Activated CD8-positive, alpha-beta memory T cell treated with anti-CD3 and anti-CD28 coated beads, Interleukin-2, amount 50 U/mL, for 1 hour (primary cell): Measurements from ENCODE around the gene SCAMP1.

ENCODE experiments used
- DNase-seq: peaks from one replicate; pipeline ENCODE4 v3.0.0-alpha.2; 2020; ENCODE audit errors: extremely low read depth

The SCAMP1 gene

DNA sequence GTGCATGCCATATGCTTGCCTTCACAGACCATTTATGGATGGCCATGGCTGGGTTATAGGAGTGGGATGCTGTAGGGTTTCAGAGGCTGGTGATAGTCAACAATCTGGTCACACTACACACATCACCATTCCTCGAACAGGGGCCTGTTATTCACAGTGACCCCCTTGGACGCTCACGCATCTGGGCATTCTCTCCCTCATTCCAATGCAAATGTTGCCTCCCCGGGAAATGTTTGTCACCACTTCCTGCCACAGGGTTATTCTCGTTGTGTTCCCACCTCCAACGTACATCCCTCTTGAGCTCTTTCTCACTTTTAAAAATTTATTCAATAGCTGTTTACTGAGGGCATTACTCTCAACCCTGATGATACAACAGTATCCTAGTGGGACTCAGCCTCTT lies 135.4 kb downstream of the SCAMP1 start:
- DNase-seq, result no peak

DNA sequence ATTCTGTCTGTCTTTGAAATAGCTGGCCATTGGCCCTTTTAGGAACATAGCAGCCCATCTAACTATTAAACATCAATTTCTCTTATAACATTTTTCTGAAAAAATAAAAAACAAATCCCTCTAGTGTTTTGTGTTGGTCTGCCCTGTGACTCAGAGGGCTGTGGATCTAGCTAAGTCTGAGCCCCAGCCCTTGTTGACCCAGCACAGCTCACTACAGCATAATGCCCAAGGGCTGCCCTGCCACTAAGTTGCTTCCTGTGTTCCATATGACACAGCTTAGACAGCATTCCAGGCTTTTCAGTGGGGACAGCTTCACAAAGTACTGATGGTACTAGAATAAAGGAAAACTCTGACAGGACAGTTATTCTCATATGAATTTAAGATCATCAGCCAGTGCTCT lies 136.0 kb downstream of the SCAMP1 start:
- no peak for DNase-seq

DNA sequence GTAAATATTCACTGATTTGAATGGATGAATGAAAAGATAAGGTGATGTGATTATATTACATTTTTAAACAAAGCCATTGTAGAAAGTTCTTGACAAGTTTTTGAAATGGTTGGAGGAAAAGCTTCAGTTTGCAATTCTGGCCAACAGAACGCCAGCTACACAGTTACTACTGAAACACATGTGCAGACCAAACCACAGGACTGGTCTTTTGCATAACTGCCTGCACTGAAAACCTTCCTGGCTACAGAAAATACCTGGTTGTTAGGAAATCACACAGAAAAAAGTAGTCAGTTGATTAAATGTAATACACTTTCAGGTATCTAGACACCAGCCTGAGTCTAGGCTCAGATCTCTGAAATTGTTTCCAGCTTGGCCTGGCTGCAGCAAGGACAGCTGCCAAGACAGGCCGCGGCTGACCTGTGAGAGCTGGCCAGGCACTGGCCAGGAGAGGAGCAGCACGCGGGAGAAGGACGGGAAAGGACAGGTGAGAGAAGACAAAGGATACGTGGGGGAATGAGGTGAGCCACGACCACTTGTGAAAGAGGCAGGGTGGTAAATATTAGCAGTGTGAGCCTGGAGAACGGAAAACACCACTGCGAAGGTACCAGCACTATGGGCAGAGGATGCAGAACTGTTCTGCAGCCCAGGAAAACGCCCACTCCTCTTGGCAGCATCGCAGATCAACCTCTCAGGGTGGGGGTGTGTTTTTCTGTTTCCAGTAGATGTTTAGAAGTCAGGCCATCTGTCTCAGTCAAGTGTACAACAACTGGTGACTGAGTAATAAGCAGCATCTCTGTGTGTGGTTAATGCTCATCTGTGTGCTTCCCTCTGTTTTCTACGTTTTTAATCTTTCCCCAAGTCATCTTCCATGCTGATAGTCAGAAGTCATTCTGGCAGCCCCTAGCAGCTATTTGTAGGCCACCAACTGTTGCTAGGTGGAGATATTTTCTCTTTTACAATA lies 137.4 kb downstream of the SCAMP1 start:
- DNase-seq, result no peak

DNA sequence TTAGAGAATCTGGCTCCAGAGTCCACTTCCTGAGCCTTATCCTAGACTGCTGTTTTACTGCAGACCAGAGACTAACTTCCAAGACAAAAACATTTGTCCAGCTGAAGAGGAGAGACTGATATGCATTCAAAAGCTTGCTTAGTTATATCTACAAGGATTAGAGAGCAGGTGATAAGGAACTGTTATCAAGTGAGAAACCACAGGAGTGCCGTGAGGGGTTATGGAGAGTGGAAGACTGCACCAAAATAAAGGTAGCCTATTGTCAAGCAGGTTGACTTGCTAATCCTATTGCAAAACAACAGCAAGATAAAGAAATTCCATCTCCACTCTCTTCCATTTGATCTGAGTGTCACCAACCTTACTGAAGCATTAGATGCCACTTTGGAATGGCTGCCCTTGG lies 139.1 kb downstream of the SCAMP1 start:
- DNase-seq, result no peak

DNA sequence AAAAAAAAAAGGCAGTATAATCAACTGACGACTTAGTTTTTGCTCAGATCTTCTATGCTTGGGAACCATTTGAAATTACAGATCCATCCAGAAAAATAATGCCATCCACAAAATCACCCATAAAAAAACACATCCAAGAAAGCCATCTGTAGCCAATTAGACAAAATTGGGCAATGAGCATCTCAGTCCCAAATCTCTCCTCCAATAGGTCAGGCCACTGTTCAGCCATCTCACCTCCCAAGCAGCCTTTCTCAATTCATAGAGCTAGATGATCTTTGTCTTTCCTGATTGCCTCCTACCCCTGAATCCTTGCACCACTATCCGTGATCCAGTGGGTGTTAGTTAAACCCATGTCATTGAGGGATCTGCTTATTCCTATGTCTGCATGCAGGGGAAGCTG lies 139.6 kb downstream of the SCAMP1 start:
- DNase-seq, result no peak

DNA sequence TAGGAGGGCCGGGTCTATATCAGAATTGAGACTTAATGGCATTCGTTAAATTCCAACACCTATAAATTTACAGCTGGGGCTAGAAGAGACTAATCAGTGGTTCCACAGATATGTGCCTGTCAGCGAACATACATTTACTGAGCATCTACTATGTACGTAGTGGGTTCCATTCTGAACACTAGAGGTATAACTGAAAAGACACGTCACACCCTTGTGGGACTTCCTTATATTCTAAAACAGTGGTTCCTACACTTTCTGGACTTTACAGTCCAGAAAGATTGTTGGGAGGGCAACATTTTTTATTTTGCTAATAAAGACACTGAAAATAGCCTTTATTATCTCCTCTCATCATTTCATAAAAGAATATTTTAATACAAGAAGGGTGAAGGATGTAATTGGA lies 140.5 kb downstream of the SCAMP1 start:
- no peak for DNase-seq

DNA sequence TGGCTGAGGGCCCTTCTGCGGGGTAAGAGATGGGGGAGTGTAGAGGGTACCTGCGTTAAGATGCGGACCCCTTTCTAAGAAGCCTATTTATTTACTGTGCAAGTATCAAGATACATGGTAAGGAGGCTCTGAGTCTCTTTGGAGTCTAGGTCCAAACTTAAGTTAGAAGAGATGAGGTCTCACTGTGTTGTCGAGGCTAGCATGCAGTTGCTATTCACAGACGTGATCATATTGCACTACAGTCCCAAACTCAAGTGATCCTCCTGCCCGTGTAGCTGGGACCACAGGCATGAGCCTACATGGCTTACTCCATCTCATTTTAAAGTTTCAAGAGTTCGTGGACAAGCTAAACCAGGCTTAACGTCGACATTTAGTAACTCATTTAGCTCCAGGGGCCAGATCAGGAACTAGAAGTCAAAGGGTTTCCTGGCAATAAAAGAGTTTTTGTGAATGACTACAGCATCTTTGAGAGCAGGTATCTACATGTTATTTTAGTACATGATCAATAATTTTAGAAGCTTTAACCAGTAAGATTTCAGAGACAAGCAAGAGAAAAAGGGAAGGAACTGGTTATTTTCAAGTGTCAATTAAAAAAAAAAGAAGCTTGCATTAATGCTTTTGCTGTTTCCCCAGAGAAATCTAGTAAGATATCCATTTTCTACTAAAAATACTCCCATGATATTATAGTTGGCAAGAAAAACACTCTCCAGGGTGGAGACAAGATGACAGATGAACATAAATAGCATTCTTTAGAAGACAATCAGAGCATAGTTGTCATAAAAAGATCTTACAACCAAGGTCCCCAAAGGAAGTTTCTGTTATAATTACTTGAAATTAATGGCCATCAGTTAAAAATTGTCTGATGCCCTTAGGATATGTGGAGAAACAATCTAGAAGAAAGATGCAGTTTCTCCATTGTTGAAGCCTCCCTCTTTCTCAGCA lies 141.3 kb downstream of the SCAMP1 start:
- no peak for DNase-seq

DNA sequence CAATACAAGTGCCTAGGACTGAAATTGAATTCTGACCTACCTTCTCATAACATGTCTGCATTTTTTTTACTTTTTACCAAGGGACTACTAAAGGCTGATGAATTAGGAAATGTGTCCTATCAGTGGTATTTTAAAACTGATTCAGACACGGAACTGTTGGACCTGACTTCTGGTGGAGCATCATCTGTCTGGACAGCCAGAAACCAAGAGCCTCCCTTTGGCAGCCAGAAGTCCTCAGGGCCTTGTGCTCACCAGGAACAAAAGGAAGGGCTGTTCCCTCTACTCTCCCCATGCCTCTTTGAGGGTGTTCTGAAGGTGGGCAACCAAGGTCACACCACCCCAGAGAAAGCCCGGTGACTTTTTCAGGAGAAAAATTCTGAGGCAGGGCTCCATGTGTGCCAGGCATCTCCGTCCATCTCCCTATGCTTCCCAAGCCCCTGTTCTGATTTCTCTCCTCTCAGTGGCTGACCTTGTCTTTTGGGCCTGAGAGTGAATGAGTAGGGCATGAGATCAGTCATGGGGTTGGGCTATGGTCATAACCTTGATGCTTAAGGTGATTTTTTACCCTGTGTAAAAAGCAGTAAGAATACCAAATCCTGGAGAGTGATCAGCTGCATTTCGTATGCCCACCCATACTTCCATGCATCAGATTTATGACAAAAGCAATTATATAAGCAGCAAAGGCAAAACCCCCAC lies 143.7 kb downstream of the SCAMP1 start:
- DNase-seq, result no peak

DNA sequence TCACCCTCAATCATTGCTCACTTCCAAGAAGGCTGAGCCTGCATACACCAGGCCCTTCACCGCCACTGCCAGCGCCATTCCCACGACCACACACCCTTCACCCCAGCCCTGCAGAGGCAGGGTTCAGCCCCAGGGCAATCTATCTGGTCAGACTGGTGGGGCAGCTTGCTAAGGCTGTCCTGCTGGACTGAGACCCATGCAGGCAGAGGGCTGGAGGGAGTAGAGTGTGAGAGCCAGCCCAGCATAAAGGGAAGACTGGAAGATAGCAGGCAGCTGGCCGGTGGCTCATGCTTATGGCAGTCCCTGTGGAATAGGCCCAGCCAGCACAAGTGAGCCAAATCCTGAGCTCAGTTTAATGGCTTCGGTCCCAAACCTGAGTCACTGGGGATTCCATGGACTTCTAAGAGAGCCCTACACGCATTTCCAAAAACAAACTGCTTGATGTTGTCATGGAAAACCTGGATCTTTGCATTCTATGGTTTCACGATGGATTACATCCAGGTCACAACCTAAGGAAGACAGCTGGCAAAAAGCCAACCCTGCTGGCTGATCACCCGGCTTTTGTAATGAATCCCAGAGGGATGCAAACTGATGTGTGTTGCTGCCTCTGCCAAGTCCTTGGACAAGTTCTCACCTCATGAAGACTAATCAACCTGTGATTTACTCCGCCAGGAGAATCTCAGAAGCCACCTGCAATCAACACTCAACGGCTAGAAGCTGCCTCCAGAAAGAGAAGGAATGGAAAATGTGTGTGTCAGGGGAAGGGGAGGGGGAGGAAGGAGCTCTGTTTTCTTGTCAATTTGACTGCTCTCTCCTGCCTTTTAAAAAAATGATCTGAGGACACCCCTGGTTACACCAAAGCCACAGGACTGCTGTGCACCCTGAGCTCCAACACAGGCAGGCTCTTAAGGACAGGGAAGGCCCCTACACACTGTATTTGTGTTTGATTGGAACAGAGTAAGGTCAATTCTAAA lies 144.6 kb downstream of the SCAMP1 start:
- DNase-seq, result no peak

DNA sequence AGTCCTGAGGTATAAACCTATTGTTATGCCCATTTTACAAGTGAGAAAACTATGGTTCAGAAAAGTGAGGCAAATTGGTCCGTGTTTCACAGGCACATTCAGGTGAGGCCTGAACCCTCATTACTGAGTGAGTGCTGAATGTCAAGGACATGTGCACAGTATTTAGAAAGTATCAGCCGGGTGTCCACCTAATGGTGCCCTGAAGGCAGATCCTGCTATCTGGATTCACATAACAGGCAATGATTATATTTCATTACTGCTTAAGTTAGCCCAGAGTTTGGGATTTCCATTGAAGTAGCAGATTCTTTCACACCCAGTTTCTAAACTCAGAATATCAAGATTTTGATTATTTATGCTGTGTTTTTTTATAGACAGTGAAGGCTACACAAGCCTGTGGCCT lies 145.4 kb downstream of the SCAMP1 start:
- no peak for DNase-seq

DNA sequence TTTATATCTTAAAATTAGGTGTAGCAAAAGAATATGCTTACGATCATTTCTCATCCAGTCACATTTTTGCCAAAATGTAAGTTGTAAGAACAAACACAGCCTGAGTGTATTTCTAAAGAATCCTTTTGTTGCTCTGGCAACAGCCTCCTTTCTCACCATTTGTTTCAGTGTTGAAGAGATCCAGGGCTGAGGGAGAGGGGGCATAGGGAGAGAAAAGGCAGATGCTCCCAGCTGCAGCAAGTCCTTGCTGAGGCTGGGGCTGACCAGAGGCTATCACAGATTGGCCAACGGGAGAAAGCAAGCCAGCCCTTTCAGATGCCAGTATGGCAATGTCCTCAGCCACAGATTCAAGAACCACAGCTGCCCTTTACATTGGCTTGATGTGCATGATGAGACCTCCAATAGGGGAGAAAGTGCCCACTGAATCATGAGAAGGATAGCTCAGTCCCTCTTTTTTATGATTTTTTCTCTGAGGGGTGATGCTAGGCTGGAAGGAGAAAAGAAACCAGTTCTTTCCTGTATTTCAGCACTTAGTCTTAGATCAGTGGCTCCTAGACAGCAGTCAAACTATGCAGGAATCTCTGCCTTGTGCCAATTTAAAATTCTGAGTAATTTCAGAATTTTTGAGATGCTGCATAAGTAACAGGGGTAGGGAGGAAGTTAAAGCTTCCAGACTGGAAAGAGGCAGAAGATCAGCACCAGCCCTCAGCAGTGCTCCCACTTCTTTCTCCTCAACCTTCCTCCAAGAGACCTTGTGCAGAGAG lies 146.0 kb downstream of the SCAMP1 start:
- no peak for DNase-seq

DNA sequence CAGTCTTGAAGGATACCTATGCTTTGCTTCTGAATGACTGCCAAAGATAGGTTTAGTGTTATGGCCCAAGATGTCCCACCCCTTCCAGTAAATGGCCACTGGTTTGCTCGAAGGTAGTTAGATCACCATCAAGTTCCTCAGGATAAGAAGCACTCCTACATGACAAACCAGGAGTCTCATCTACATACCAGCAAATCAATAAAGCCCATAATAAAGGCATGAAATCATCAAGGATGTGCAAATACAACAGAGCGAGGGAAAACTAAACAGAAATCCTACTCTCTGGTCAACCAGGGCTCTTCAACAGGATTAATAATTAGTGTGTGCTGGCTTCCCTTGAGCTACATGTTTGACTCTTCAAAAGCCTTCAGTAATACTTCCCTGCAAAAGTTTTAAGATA lies 147.1 kb downstream of the SCAMP1 start:
- DNase-seq, result no peak

DNA sequence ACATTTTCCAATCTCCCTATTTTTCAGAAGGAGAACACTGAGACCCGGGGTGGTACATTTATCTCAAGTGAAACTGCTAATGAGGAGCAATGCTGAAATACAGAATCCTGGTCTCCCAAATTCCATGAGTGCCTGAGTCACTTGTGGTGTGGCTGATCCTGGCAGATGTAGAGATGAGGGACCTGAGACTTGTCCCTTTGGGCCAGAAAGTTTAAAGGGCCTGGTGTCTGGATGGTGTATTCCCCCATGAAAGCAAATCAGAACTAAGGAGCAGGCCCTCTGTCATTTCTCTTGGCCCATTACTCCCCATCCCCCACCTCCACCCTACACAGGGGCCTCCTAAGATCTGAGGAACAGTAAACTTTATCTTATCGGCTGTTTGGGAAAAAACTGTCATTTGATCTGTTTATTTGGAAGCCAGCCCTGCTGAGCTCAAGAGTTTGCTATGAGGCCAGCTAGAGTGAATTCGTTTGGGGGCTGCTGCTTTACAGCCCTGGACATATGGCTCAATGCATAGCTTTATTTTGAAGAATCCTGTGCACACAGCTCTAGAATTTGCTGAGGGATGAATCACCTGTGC lies 147.9 kb downstream of the SCAMP1 start:
- no peak for DNase-seq

DNA sequence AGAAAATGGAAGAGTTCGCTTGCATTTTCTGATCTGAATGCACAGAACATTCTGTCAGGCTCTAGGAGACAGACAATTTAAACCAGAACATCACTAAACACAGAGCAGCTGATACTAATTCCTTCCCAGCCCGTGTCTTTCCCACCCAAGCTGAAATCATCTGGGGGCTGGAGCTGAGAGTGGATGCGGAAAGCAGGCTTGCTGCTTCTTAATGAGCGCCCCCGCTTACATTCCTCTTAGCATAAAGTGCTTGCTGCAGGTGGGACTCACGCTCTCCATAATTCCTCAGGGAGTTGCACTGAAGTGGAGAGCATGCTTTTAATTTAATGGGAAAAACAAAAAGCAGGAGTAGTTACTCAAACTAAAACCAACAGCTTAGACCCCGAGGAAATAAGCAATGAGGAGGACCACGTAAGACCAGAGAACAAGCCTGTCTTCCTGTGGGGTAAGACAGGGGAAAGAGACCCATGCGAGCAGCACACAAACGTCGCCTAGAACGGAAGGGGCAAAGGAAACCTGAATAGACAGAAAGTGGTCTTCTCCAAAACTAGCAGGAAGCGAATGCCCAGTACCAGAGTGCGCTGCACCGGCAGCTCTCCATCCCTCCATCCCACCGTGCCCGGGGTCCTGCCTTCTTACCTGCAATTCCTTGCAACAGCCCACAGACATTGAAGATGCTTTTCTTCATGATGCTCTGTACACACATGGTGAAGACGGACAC lies 148.9 kb downstream of the SCAMP1 start:
- no peak for DNase-seq

DNA sequence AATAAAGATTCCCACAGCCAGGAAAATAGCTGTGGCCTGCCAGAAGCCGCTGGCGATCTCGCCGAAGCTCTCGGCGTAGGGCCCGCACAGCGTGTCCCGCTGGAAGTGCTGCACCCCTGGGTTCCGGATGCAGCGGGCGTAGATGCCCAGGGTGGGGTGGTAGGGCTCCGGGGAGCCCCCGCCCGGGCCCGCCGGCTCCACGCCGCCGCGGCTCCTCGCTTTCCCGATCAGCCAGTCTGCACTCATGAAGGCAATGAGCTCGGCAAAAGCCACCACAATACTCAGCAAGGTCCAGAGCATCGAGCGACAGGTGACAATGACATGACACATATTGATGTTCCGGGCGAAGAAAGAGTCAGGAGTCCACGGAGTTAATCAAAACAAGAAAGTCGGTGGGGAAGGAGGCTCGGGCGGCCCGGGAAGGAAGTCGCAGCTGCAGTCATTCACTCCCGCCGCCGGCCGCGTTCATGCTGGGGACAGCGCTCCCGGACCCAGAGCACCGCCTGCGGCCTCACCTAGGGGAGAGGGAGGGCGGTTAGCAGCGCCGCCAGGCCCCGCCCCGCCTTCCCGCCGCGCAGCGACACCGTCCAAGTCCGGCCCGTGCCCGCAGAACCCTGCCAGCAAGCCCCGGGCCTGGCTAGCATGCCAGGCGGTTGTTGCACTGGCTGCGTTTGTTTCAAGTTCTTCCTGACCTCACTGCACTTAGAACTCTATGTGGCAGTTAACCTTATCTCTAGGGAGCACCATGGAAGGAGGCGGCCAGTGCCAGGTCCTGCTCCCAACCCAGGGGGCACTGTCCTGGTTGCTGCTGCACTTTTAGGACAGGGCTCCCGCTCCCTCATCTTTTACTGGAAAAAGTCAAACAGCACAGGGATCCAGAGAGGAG lies 149.7 kb downstream of the SCAMP1 start:
- DNase-seq, result no peak

DNA sequence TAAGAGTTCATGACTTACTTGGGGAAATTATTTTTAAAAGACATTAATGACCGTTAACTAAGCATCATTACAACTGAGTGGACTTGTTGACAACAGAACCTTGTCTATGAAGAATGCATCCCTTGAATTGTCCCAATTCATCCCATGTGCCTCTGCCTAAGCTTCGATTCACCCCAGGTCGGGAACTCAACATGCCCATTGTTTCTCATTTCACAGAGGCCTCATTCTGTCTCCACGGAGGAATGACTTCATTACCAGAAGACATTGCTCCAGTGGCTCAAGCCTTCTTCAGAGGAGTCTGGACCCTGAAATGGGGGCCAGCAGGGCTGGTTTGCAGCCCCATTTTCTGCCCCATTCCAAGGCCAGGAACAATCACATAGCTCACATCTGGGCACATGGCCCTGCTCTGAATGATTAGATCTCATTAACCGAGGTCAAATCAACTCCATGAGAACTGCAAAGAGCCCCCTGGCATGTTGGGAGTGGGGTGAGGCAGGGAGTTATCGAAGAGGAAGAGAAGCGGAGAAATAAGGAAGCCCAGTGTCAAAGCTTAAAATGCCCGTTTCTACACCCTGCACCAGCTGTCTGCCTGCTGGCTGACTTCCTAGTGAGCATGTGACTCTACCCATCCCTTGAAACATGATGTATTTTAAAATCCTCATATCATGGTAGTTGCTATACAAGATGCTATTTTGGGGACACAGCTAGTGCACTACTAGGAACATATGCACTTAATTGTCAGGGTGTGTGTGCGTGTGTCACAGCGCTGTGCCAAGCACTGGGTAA lies 150.9 kb downstream of the SCAMP1 start:
- DNase-seq, result no peak

DNA sequence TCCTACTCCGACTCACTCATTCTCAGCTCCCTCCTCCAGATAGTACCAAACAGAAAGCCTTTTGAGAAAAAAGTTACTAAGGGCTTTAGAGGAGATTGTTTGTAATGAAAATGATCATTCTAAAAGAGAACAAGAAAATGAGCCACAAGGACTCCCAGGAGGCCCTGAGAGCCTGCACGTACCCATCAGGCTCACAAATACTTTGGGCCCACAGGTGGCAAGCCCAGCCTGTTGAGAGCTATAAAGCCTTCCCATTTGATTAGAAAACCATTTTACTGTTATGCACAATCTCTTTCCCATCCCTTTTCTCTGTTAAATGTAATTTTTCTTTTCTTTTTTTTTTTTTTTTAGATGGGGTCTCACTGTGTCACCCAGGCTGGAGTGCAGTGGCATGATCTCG lies 152.0 kb downstream of the SCAMP1 start:
- no peak for DNase-seq
